HUES6 (cell line): Measurements from ENCODE around the gene DEGS1.
A peak's percentile ranks its signal among the peaks of the same experiment; 100 is the strongest.

Source experiments
- H3K27ac ChIP-seq: 2 replicates; pipeline ENCODE4 v1.7.0; 2013; ENCODE audit warnings: low read depth, mild to moderate bottlenecking, low read length, inconsistent platforms
- H3K27me3 ChIP-seq: 2 replicates; pipeline ENCODE4 v1.6.1; 2013; ENCODE audit warnings: low read length; ENCODE audit not compliant: control insufficient read depth, insufficient read depth
- H3K36me3 ChIP-seq: 2 replicates; pipeline ENCODE4 v1.6.1; 2013; ENCODE audit warnings: low read length; ENCODE audit not compliant: control insufficient read depth, insufficient read depth
- H3K4me1 ChIP-seq: 2 replicates; pipeline ENCODE4 v1.6.1; 2013; ENCODE audit warnings: low read length; ENCODE audit not compliant: control insufficient read depth, insufficient read depth
- H3K4me3 ChIP-seq: 2 replicates; pipeline ENCODE4 v1.5.1; 2013; ENCODE audit warnings: low read depth, low read length
- H3K9ac ChIP-seq: one replicate; pipeline ENCODE4 v1.6.1; 2013; ENCODE audit warnings: mild to moderate bottlenecking, low read length
- H3K9me3 ChIP-seq: 2 replicates; pipeline ENCODE4 v1.6.1; 2013; ENCODE audit warnings: low read depth, low read length; ENCODE audit not compliant: control insufficient read depth, insufficient read depth

The DEGS1 gene

DNA sequence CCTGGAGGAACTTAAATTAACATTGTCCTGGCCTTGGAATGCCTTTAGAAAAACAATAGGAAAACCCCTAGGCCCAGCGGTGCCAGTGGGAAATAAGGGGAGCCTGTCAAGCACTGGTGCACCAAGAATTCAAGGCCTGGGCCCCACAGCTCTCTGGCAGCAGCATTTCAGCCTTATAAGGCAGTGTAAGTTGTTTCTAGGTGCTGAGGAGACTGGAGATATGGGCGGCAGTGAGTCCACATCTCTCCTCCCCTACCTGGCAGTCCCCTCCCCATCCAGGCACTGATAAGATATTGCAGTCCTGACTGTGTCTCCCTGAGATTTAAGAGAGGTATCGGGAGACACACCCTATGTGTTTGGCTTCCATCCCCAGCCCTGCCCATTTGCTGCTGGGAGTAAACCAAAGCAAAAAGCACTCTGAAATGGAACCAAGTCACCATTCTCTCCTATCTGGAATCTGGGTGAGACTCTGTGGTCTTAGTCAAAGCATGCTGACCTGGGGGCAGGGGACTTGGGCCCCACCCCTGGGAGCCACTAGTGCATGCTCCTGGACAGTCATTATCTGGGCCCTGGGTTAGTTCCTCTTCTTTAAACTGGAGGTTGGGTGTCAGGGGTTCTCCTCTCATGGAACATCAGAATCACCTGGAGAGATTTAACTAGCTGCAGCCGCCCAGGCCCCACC is 30.5 kb downstream of the DEGS1 start:
- H3K9ac ChIP-seq, result peak overlapping the region; percentile 38
- H3K27ac ChIP-seq, result peak overlapping the region; percentile 50; the same call in 1 of the 2 replicates
- no peaks in the 10 kb centered on the region for H3K9me3 ChIP-seq
- peaks cover 20% of the 10 kb centered on the region for H3K4me1 ChIP-seq
- H3K27me3 ChIP-seq, result no peaks in the 10 kb centered on the region
- no peaks in the 10 kb centered on the region for H3K36me3 ChIP-seq
- H3K4me3 ChIP-seq, result no peak overlapping the region

DNA sequence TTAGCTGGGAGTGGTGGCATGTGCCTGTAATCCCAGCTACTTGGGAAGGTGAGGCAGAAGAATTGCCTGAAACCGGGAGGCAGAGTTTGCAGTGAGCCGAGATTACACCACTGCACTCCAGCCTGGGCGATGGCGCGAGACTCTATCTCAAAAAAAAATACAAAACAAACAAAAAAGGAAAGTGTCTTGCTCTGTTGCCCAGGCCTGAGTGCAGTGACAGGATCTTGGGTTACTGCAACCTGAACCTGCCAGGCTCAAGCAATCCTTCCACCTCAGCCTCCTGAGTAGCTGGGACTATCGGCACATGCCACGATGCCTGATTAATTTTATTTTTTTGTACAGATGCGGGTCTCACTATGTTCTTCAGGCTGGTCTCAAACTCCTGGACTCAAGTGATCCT is 33.3 kb downstream of the DEGS1 start:
- Histone ChIP-seq H3K9ac (no peak overlapping the region), H3K9me3 (no peaks in the 10 kb centered on the region), H3K27ac (no peak overlapping the region), H3K4me1 (peaks cover 22% of the 10 kb centered on the region), H3K4me3 (no peak overlapping the region), H3K36me3 (no peaks in the 10 kb centered on the region), H3K27me3 (no peaks in the 10 kb centered on the region)

DNA sequence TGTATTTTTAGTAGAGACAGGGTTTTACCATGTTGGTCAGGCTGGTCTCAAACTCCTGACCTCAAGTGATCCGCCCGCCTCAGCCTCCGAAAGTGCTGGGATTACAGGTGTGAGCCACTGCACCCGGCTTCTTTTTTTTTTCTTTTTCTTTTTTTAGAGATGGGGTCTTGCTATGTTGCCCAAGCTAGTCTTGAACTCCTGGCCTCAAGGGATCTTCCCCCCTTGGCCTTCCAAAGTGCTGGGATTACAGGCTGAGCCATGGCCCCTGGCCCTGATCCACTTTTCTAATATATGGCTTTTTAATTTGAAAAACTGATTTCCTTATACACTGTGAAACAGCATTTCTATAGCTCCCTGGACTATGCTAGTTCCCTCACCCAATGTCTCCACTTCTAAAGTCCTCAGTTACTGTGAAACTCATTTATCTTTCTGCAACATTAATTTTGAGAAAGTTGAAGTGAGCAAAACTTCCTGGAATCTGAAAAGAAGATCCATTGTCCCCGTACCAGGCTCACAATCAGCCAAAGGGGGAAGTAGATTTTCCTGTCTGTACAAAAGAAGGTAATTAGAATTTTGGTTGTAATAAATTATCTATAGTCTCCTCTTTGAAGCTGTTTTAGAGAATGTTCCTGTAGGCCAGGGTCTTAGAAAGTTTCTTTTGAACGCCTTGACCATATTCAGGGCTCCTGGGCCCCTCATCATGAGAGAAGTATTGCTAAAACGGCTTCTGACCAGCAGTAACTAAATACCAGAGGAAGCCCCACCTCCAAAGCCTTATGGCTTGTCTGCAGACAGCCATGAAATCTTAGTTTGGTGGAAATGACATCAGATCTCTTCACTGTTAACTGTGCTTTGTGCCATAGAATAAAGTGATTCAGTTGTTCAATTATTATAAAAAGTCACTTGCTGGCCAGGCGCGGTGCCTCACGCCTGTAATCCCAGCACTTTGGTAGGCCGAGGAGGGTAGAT is 34.9 kb downstream of the DEGS1 start:
- Histone ChIP-seq H3K4me3 (no peak overlapping the region), H3K9me3 (no peaks in the 10 kb centered on the region), H3K9ac (no peak overlapping the region), H3K27ac (no peak overlapping the region), H3K36me3 (no peaks in the 10 kb centered on the region), H3K27me3 (no peaks in the 10 kb centered on the region), H3K4me1 (peaks cover 14% of the 10 kb centered on the region)

DNA sequence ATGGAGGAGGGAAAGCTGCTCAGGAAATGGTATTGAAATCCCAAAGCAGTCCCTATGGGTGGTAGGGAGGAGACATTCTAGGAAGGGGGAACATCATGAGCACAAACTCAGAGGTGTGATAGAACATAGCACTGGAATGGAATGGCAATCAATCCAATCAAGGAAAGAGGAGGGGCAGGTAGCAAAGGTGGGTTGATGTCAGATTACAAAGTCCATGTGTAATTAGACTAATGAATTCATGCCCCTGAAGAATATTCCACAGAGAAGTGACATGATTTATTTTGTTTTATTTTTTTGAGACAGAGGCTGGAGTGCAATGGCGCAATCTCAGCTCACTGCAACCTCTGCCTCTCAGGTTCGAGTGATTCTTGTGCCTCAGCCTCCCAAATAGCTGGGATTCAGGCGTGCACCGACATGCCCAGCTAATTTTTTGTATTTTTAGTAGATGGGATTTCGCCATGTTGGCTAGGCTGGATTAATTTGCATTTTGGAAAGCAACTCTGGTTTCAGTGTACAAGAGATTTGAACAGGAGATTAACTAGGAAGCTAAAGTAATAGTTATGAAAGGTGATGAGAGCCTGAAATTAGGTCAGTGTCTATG is 36.1 kb downstream of the DEGS1 start:
- no peak overlapping the region for H3K27ac ChIP-seq

DNA sequence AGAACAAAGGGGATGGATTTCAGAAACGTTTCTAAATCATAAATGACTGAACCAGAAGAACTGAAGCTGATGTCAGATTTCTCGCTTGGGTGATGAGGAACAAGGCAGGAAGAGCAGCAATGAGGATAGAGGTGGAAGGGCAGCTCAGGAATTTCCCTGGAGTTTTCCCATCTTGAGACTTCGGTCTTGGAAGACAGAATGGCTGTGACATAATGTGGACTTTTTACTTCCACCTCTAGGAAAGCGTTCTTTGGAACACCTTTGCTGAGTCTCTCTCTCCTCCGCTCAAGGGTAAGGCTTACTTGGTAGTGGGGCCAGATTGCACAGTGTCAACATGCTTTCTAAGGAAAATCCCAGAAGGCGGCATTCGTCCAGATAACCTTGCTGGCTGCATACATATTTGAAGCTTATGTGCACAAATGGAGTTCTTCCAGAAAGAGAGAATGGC is 36.6 kb downstream of the DEGS1 start:
- H3K27ac ChIP-seq, result no peak overlapping the region
- H3K9ac ChIP-seq, result no peak overlapping the region

More for the DNA sequence above, 36.1 kb downstream of the DEGS1 start:
- Histone ChIP-seq H3K4me1 (peaks cover 10% of the 10 kb centered on the region), H3K9ac (no peak overlapping the region), H3K4me3 (no peak overlapping the region), H3K36me3 (no peaks in the 10 kb centered on the region), H3K27me3 (no peaks in the 10 kb centered on the region), H3K9me3 (no peaks in the 10 kb centered on the region)

DNA sequence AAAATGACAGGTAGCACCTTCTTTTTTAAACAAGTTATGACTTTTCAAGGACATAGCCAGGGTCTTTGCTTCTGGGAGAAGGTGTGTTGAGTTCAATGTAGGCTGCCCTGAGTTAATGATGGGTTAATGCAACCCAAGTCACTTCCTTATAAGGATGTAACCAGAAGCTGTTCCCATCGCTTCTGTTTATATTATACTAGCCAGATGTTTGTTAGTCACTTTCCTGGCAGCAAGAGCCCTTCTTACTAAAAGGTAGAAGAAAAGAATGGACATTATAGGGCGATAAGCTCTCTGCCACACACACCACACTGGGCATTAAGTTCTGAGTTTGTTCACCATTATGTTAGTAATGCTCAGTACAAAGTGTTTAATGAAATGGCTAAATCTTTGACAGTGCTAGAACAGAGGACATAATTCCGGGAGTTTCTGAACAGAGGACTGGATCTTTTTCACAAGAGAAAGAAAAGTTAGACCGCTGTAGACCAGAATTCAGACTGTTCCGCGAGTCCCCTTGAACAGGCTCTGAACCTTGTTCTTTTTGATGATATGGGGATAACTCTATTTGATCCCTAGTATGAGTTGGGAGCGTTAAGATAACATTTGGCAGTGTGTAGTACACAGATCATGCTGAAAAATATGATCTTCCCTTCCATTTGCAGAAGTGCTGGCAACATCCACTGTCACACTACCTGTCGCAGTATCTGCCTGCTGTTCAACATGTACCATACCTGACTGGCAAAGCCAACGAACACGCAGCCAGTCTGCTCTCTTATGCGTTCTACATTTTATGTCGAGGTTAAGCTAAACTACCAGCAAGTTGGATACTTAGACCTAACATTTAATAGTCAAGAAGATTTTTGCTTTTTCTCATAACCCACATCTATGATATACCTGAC is 41.0 kb downstream of the DEGS1 start:
- H3K27me3 ChIP-seq, result no peaks in the 10 kb centered on the region
- H3K9me3 ChIP-seq, result no peaks in the 10 kb centered on the region
- H3K36me3 ChIP-seq, result peaks cover 23% of the 10 kb centered on the region
- peaks cover 11% of the 10 kb centered on the region for H3K4me1 ChIP-seq
- H3K9ac ChIP-seq, result peak overlapping the region; percentile 11
- H3K4me3 ChIP-seq, result no peak overlapping the region
- H3K27ac ChIP-seq, result no peak overlapping the region

More for the DNA sequence above, 36.6 kb downstream of the DEGS1 start:
- Histone ChIP-seq H3K9me3 (no peaks in the 10 kb centered on the region), H3K4me1 (peaks cover 14% of the 10 kb centered on the region), H3K27me3 (no peaks in the 10 kb centered on the region), H3K36me3 (no peaks in the 10 kb centered on the region), H3K4me3 (no peak overlapping the region)

DNA sequence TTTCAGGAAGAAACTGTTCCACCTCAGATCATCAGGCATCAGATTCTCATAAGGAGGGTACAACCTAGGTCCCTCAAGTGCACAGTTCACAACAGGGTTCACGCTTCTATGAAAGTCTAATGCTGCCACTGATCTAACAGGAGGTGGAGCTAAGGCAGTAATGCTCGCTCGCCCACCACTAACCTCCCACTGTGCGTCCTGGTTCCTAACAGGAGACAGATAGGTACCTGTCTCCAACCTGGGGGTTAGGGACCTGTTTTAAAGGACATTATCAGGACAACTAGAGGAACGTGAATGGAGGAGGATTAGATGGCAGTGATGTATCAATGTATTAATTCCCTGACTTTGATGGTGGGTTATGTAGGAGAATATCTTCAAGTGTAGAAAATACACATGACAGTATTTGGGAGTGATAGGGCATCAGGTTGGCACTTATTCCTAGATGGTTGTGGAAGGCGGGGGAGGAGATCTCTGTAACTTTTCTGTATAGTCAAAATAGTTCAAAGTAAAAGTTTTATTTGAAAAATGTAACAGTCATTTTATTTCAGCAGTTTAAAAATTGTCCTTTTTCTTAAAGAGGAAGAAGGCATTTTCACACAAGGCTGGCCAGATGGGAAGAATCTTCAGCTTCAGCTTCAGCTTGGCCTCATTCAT is 43.9 kb downstream of the DEGS1 start:
- H3K4me3 ChIP-seq, result no peak overlapping the region
- H3K4me1 ChIP-seq, result peaks cover 11% of the 10 kb centered on the region
- H3K9me3 ChIP-seq, result no peaks in the 10 kb centered on the region
- no peak overlapping the region for H3K27ac ChIP-seq
- H3K9ac ChIP-seq, result no peak overlapping the region
- H3K27me3 ChIP-seq, result no peaks in the 10 kb centered on the region
- H3K36me3 ChIP-seq, result peaks cover 40% of the 10 kb centered on the region

DNA sequence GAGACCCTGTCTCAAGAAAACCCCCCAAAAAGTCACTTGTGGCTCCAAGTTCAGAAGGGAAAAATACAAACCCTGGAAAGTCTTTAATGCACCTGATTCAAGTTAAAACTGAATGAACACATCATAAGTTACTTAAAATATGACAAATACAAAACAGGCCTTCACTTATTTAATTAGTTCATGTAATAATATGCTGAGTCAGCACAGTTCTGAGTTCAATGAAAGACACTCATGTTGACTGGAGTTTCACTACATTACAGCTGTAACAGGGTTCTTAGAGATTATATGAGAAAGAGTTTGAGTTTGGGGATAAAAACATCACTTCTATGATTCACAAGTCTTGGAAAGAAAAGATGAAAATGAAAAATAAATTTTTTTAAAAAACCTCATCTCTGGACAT is 51.0 kb downstream of the DEGS1 start:
- Histone ChIP-seq H3K27ac (no peak overlapping the region), H3K36me3 (peaks cover 37% of the 10 kb centered on the region), H3K4me3 (no peak overlapping the region), H3K4me1 (peaks cover 30% of the 10 kb centered on the region), H3K9ac (no peak overlapping the region), H3K27me3 (no peaks in the 10 kb centered on the region), H3K9me3 (no peaks in the 10 kb centered on the region)

DNA sequence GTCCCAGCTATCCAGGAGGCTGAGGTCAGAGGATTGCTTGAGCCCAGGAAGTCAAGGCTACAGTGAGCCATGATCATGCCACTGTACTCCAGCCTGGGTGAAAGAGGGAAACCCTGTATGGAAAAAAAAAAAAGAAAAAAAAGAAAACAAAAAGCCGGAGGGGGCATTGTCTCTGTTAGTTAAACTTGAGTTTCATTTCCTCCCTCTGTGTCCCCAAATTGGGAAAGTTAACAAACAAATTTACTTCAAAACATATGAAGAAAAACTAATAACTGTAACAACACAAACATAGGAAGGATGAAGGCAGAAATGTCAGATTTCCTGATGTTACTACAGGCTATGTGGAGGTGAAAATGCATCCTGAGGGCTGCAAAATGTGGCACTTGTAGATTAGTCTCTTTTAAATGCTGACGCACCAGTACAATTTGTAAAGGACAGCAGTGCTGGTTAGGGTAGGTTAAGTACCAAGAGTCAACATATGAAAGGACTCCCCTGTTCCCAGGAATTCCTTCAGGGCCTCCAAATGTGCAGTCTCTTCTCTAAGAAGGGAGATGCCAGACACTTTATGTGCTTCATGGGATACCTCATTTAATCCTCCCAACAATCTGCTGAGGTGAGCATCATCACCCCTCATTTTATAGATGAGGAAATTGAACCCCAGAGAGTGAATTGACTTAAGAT is 52.9 kb downstream of the DEGS1 start:
- peaks cover 24% of the 10 kb centered on the region for H3K36me3 ChIP-seq

More for the DNA sequence above, 52.9 kb downstream of the DEGS1 start:
- Histone ChIP-seq H3K9me3 (no peaks in the 10 kb centered on the region), H3K4me1 (peaks cover 41% of the 10 kb centered on the region), H3K27ac (peak overlapping the region; percentile 24), H3K9ac (no peak overlapping the region), H3K27me3 (no peaks in the 10 kb centered on the region), H3K4me3 (no peak overlapping the region)
